Stimulated activated CD8-positive, alpha-beta memory T cell treated with anti-CD3 and anti-CD28 coated beads, Interleukin-7, amount 100 ng/mL, for 24 hours (primary cell): ENCODE measurements around the gene BTBD6.
"Not testable (repeated sequence)": the region's sequence is repeated elsewhere in the genome, so short reads cannot be mapped to it uniquely, and the experiment has no call there.

Experiments
- DNase-seq: peaks from one replicate; pipeline ENCODE4 v3.0.0-alpha.2; 2020; ENCODE audit warnings: low read depth

Gene BTBD6

DNA sequence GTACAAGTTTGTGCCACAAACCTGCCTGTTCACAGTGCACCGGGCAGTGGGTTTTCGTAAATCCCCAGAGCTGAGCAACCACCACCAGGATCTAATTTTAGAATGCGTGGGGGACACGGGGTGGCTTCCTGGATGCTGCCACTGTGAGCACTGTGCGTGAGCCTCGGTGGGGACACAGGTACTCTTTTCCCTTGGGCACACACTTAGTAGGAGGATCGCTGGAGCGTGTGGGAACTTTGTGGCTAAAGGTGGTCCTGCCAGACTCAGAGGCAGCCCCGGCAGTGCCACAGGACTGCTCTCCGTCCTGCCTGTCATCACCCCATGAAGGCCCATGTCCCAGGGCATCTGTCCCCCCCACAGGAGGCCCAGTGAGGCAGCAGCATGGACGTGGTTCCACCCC lies 21.1 kb downstream of the BTBD6 start:
- DNase-seq: no peak

DNA sequence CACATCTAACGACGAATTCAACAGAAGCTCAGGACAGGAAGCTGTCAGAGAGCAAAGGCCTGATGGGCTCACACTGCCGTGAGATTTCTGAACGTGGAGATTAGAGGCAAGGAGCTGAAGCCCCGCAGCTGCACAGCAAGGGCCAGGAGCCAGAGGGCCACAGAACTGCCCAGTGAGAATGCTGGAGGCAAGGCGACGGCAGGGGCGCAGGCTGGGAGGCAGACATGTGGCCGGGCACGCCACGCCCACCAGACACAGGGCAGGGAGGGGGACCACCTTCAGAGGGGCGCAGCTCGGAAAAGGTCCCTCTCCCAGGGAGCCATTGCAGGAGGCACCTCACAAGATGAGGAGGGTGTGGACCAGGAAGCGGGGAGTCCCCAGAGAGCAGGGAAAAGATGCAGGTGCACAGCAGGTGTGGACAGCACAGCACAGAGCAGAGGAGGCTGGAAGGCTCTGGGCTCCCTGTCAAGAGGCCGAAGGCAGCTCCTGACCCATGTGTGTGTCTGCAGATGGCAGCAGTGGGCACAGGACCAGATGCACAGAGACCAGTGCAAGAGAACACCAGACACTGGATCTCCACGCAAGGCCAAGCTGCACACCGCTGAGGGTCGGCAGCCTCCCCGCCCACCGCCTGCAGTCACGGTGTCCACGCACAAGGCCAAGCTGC lies 23.0 kb downstream of the BTBD6 start:
- no peak for DNase-seq

- no peak for DNase-seq
These were observed 24.3 kb downstream of the BTBD6 start for GRCh38 chr14:105272623-105273022.

- DNase-seq: no peak
These were observed 24.7 kb downstream of the BTBD6 start for GRCh38 chr14:105273062-105273461.

DNA sequence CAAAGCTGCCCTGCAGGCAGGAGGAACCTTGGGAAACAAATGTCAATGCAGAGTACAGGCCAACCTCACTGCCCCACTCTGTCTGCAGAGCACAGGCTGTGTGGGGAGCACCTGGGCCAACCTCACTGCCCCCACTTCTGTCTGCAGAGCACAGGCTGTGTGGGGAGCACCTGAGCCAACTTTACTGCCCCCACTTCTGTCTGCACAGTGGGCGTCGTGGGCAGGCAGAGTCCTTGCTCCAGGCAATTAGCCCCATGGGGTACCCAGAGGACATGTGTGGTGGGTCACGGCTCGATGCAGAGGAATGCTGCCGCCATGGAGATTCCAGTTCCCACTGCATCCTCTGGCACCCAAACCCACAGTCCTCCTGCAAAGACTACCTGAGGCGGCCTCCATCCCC lies 26.3 kb downstream of the BTBD6 start:
- DNase-seq: no peak

- no peak for DNase-seq
These were observed 27.1 kb downstream of the BTBD6 start for GRCh38 chr14:105275267-105275946.

DNA sequence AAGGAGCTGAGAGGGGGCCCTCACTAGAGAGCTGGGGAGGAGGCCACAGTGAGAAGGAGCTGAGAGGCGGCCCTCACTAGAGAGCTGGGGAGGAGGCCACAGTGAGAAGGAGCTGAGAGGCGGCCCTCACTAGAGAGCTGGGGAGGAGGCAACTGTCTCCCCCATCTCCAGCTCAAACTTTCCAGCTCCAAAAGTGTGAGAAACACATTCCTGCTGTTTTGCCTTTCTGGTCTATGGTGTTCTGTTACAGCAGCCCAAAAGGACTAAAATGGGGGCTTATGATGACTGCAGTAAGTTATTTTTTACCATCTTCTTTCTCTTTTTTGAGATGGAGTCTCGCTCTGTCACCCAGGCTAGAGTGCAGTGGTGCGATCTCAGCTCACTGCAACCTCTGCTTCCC lies 29.1 kb downstream of the BTBD6 start:
- not testable (repeated sequence) for DNase-seq

GRCh38 chr14:105279642-105280361 lies 31.5 kb downstream of the BTBD6 start:
- DNase-seq: no peak

DNA sequence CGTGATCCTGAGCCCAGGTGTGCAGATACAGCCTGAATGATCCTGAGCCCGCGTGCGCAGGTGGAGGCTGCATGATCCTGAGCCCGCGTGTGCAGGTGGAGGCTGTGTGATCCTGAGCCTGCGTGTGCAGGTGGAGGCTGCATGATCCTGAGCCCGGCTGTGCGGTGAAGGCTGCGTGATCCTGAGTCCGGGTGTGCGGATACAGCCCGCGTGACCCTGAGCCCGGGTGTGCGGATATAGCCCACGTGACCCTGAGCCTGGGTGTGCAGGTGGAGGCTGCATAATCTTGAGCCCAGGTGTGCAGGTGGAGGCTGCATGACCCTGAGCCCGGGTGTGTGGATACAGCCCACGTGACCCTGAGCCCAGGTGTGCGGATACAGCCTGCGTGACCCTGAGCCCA lies 32.2 kb downstream of the BTBD6 start:
- no peak for DNase-seq

DNA sequence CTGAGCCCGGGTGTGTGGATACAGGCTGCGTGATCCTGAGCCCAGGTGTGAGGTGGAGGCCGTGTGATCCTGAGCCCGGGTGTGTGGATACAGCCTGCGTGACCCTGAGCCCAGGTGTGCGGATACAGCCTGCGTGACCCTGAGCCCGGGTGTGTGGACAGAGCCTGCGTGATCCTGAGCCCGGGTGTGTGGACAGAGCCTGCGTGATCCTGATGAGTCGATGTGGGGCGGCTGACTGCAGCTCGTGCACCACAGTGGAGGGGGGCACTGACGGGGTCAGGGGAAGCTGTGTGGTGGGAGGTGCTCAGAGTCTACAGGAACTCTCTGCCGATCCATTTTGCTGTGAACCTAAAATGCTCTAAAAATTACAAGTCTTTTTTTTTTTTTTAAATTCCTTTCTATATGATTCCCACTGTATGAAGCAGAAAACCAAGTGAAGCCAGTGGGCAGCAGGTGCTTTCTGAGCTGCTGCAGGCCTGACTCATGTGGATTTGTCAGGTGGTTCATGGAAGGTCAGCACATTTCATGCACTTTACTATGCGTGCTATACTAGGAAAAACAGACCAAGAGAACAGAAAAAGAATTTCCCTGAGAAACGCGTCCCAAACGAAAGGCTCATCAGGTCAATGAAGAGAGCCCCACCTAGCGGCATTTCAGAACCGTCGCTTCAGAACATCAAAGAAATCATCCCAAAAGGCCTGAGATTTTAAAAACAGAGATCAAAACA lies 33.2 kb downstream of the BTBD6 start:
- no peak for DNase-seq

DNA sequence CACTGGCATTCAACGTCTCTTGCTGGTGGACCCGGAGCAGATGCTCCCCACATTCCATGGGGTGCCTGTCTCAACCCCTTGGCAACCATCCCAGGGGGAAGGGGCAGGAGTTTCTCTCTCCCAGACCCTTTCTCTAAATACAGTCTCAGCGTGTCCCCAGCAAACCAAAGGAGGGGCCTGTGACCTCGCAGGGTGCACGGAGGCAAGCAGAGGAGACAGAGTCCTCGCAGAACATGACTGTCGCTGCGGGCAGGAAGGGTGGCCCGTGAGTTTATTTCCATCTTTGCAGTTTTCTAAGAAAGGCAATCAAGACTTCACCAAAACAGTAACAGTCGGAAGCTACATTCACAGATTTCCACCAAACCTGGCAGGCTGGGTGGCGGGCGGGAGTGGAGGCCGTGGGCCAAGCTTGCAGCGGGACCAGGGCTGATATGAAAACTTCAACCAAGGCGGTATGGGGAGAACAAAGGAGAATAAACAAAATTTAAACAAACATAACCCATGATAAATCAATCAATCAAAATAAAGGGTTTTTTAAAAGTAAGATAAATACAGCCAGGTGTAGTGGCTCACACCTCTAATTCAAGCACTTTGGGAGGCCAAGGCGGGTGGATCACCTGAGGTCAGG lies 33.9 kb downstream of the BTBD6 start:
- DNase-seq: no peak

GRCh38 chr14:105283028-105283427 lies 34.7 kb downstream of the BTBD6 start:
- DNase-seq: no peak

DNA sequence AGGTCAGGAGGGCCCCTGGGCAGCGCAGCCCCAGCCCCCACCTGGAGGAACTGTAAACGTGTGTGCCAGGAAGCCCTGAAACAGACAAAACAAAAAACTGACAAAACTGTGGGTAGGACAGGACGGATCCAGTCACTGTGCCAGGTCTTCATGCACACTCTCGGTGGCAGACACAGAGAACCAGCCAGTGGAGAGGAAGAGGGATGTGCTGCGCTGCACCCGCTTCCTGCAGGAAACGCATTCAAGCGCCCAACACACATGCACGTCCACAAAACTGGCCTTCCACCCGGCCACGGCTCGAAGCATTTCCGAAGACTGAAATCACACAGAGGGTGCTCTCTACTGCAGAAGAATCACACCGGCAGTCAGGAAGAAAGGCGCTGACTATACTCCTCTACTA lies 35.6 kb downstream of the BTBD6 start:
- no peak for DNase-seq

DNA sequence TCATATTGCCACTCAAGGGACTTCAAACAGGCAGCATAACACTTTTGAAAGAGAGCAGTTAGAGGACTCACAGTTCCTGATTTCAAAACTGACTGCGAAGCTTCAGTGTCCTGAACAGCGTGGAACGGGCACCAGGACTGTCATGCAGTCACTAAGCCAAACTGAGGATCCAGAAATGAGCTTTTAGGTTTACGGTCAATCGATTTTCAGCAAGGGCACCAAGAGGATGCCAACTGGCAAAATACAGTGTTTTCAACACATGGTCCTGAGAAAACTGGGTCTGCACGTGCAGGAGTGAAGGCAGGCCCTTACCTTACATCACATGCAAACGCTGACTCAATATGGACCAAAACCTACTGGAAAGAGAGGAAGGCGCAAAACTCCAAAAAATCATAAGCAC lies 36.8 kb downstream of the BTBD6 start:
- no peak for DNase-seq

DNA sequence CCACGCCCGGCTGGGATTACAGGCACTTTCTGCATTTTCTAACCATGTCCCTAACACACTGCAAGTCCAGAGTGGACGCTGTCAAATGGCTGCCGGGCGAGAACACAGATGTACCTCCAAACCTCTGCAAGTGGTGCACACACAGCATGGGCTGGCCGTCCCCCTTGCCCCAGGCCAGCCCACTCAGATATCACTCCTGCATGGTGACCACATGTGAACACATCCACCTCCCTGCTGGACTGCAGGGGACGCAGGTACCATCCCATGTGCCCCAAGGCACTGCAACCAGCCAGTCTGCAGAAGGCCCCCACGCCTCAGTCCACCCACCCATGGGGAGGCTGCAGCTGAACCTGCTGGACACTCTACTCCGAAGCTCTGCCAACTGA lies 38.4 kb downstream of the BTBD6 start:
- no peak for DNase-seq

- DNase-seq: no peak
These were observed 39.1 kb downstream of the BTBD6 start for GRCh38 chr14:105287249-105288102.

DNA sequence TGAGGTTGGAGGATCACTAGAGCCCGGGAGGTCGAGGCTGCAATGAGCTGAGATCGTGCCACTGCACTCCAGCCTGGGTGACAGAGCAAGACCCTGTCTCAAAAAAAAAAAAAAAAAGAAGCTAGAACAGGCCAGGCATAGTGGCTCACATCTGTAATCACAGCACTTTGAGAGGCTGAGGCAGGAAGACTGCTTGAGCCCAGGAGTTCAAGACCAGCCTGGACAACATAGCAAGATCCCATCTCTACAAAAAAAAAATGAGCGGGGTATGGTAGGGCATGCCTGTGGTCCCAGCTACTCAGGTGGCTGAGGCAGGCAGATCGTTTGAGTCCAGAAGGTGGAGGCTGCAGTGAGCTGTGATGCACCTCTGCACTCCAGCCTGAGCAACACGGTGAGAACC lies 40.6 kb downstream of the BTBD6 start:
- not testable (repeated sequence) for DNase-seq

DNA sequence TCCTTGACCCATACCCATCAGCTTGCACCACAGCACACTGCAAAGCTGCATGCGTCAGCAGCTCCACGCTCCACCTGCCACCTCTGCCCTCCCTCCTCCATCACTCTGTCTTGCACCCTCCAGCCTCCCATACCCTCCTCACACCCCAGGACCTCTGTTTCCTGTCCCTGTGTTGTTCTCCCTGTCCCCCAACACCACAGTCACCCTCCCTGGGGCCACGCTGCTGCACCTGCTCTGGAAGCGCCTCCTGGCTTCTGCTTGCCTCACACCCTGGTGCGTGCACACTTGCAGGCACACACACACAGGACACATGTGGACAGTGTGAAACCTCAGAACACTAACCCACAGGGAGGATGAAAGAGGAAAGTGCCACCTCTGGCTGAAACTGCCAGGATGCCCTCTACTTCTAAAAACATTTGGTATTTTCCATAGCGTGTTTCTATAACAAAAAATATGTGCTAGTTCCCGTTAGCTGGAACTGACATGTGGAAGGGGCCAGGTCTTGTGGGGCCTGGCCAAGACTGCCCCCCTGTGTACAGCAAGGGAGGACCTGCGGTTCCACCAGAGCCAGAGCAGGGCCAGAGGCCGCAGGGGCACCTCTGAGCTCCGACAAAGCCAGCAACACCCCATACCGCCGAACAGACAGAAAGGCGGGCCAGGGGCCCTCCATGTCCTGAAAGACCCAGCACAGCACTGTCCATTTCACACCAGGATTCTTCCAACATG lies 42.5 kb downstream of the BTBD6 start:
- no peak for DNase-seq

DNA sequence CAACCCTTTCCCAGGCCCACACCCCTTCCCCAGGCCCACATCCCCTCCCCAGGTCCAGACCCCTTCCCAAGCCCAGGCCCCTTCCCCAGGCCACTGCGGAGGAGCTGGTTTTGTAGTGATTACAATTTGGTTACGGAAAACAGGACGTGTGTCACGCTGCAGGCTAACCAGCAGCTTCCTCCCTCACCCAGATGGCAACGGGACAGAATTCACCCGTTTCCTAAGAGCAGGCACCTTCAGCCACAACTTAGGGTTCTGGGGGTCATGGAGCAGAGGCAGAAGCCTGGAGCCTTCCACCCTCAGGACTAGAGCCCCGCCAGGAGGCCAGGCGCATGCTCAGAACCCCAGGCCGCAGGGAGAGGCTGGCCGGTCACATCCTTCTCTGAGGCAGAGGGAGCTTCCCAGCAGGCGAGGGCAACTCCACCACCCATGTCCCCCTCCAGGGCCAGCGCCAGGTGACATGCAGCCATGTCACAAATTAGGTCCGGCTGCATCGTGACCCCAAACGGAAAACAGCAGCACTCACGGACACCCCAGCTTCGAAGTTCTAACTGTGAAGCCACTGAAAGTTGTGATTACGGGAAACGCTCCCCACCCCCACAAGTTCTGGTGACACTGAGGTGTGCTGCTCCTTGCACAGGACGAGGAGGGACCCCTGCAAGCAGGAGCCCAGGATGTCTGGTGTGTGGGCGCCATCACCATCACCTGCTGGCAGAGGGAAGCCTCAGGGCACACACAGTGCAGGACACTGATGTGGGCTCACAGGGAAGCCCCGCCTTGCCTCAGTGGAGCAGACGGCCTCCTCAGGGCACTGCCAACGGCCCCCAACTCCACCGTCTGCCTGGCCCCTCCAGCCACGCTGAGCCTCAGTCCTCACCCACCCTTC lies 44.7 kb downstream of the BTBD6 start:
- DNase-seq: no peak
